Sciatic nerve (tissue), 2 donors: ENCODE data around the gene NADK2. TPM values are rescaled to one million over a fixed set of nuclear protein-coding genes. Genes with fewer than 3 reads are reported as not detected.

ENCODE experiments used
- ATAC-seq: fragments of 200-7000 bp; cut with Tn5 transposase; one replicate; pipeline ENCODE4 v1.9.1; 2020; ENCODE audit warnings: mild to moderate bottlenecking, moderate library complexity
- DNase-seq: peaks from one replicate; pipeline ENCODE4 v3.0.0-alpha.2; 2020; ENCODE audit warnings: low spot score
- intact Hi-C: fragments of 100-400 bp; cut with DNase I; formaldehyde crosslinking; loops from one replicate; pipeline ENCODE4 v1.14.2; 2022
- total RNA-seq: library from RNA; stranded (reverse); fragmentation: NEBNext Ultra II Directional; extraction: Animal tissue kit (Norgen Biotek cat#: 25700); gene quantifications from one replicate; pipeline ENCODE4 v1.2.1, GENCODE V29; 2021
- donor health status: DM: no; HTN: no; CAD: no.
- donor health status: DM: no; HTN: no; CAD: no.

The NADK2 gene
- total RNA-seq, 1 donor from 2014 or later, result 39.9 TPM

DNA sequence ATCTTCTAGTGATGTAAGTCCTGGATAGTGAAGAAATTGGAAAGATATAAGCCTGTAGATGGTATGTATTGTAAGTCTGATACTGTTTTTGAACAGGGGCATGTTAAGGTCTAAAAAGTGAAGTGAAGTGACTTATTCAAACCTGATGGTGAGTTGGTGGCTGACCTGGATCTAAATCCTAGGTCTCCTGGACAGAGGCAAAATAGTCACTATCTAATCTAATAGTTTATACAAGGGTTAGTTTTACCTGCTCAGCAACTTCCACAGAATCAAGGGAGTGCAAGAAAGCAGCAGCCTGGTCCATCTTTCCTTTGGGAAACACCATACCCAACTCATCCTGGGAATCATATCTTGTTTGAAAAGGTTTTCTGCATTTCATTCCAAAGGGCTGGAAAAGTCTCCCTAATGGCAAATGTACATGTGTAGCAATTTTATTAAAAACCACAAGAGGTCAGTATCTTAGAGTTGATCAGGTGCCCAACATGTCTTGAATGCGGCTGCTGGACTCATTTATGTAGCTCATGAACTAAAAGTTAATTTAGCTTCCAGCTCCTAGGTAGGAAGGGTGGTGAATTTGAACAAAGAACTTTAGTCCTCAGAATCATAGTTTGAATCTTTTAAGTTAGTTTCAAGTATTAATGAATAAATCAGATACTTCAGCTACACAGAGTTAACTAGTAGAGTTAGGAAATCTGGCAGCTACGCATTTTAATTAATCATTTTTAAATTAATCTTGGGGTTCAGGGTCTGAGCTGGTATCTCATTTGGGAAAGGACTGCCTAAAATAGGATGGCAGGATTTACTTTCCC lies 63.8 kb downstream of the NADK2 start:
- no peak for DNase-seq
- ATAC-seq, result no peak
- intact Hi-C loops, result no loop called here

DNA sequence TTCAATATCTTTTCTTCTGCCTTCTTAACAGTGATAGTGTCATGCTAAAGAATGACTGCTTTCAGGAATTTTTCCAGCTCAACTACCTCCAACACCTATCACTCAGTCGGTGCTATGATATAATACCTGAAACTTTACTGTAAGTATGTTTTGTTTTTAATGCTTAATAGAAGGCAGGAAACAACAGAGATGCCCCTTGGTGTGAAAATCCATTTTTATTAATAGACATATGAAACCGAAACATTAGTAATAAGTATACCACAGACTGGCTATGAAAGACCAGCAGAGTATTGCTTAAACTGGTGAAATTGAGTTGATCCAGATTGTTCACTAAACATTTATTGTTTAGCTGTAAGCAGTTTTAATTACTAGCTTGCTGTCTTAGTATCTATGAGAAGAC lies 64.6 kb downstream of the NADK2 start:
- no peak for DNase-seq
- no peak for ATAC-seq
- intact Hi-C loops, result no loop called here

DNA sequence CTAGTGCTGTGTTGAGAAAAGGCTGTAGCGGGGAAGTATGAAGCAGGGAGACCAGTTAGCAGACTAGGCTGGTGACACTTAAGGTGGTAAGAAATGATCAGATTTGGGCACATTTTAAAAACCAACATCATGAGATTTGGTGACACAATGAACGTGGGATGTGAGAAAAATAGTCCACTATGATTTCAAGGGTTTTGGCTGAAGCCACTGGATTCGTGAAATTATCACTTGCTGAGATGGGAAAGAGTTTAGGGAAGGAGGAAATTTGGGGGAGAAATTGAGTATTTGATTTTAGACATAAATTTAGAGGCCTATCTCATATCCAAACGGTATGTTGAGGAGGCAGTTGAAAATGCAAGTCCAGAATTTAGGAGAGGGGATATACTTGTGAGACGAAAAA lies 66.7 kb downstream of the NADK2 start:
- no peak for DNase-seq
- intact Hi-C loops, result no loop called here
- no peak for ATAC-seq

DNA sequence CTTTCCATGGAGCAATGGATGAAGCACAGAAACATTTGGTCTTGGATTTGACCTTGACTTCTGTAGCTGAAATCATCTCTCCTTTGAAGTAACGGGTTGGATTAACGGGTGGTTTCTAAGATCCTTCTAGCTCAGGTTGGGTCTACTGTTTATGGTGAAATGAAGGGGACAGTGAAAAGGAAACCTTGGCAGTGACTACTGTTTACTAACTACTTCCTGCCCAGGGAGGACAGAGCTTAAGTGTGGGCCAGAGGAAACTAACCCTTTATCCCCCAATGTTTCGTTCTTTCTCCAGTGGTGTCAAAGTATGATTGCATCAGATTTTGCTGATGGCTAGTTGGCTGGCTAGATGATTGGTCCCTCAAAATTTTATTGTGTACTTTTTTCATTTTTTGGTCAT lies 67.6 kb downstream of the NADK2 start:
- DNase-seq, result no peak
- ATAC-seq, result no peak
- intact Hi-C loops, result no loop called here

DNA sequence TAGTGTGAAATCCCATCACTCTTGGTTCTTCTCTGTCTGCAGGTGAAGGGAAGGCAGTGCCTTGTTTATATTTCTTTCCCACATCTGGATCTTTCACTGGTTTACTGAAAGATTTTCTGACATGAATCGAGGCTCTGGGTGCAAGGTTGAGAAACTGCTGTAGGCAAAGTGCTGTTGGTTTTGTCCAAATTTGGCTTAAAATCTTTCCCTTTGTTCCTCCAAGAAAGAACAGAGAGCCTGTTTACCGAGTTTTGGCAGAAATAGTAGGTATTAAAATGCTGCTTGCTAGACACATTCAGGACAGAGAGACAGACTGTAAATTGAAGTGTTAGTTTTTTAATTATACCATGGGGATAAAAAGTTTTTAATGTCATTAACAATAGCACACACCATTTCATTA lies 68.3 kb downstream of the NADK2 start:
- no peak for ATAC-seq
- DNase-seq, result no peak
- intact Hi-C loops, result no loop called here

DNA sequence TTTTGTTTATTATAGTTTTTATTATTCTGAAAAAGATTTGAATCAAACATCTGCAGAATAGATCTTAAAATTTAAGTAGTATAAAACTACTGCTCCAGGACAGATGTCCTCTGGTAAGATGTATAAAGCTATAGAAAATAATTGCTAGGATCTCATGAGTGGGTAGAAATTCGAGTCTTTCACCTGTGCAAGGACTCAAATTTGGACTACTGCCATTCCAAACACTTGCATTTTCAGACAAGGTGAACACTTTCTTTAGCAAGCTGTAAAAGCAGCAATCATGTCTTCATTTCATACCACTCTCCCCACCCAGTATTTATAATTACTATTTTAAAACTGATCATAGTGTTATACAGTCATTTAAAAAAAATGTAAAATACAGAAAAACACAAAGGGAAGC lies 69.1 kb downstream of the NADK2 start:
- no peak for DNase-seq
- intact Hi-C loops, result no loop called here
- ATAC-seq, result no peak

DNA sequence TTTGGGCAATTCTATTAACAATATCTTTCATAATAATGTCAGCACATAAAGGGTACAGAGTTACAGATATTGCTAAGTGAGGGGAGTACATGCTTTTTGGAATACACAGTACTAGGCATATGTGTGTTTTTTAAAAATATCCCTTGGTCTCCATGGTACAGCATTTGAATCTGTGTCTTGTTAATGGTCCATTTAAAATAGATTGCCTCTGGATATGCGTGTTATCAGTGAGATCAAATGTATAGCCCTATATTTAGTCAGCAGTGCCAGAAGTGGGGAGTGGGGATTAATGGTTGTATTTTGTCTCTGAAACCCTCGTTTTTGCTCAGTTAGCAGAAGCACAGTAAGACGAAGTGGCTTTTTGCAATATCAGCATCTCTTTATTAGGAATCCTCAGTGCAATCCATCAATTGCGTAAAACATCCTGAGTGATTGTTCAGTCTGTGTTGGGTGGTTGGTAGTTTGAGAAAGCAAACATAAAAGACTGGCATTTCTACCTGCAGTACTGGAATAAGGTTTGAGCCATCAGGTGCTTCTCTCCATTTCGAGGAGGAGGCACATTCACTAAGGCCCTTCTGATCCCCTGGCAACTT lies 70.8 kb downstream of the NADK2 start:
- no peak for DNase-seq
- no peak for ATAC-seq
- intact Hi-C loops, result no loop called here

DNA sequence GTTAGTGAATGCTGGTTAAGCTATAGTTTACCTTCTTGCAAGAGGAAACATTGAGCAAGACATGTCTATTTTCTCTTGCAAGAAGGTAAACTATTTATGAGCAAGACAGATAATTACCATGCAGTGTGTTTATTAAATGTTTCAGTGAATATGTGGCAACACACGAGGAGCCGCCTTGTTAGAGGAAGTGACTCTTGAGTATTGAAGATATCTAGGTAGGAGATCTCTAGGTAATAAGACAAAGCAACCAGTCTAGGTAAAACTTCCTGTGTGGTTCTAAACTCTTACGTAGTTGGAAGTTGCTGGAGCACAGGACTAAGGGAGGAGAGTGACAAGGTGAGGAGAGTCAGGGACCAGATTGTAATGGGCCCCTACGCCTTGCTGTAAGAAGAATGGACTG lies 73.0 kb downstream of the NADK2 start:
- ATAC-seq (no peak), DNase-seq (no peak)
- intact Hi-C loops, result no loop called here

DNA sequence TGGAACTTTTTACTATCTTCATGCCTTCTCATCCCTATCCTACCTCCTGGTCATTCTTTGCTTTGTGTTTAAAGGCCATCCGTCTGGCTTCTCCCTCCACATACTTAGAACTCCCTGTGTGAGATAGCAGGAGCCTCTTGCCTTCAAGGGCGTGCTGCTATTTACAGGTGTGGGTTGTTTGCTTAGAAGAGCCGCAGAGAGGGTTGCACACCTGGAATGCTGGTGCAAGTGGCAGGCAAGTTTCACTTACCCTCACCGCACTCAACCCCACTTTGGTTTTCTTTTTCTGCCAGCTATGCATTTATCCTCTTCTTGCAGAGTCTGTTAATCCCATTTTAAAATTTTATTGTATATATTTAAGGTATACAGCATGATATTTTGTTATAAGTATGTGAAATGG lies 77.3 kb downstream of the NADK2 start:
- intact Hi-C loops, result no loop called here
- DNase-seq (no peak), ATAC-seq (no peak)

DNA sequence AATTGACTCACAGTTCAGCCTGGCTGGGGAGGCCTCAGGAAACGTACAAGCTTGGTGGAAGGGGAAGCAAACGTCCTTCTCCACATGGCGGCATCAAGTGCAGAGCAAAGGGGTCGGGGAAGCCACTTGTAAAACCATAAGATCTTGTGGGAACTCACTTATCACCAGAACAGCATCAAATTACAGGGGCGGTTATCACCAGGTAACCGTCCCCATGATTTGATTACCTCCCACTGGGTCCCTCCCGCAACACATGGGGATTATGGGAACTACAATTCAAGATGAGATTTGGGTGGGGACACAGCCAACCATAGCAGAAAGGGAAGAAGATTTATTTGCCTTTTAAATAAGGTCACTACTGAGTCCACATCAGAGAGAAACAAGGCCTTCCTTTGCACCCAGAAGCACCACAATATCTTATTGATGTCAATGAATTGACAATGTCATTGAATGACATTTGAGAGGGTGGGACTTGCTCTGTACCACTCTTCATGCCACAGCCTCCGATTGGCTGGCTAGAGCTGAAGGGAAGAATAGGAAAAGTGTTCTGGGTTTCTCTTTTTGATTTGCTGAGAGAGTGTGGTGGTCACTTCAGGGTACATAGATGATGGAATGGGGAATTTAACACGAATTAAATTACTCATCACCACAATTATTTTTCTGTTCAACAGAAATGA lies 78.8 kb downstream of the NADK2 start:
- intact Hi-C loops, result no loop called here
- ATAC-seq, result no peak
- DNase-seq, result no peak

DNA sequence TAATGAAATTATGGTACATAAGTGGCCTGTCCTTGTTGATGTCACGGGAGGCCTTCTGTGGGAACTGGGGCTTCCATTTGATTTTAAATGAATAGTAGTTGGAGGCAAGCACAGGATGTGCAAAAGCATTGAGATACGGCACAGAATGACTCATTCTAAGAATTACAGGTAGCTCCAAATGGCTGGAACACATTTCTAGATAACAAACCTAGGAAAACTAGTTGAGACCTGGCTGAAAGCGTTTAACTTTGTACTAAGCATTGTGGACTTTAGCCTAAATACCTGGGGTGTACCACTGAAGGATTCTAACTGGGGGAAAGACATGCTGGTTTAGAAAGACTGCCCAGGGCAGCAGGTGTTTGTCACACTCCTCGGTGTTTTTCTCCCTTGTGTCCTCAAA lies 80.4 kb downstream of the NADK2 start:
- DNase-seq (no peak), ATAC-seq (no peak)
- intact Hi-C loops, result no loop called here

DNA sequence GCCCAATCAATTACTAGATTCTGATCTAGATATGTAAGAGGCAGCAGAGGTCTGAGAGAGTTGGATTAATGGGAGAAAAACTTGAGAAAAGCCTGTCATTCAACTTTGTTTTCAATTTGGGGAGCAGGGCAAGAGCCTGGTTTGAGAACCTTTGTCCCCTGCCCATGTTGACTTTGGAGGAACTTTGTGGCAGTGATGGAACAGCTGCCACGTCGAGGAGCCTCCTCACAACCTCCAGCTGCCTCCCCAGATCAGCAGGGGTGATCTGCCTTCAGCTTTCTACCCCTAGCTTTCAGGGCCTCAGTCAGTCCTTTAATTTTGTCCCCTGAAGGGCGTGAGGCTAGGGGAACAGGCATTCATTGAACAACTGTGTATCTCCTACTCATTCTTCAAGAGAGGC lies 81.1 kb downstream of the NADK2 start:
- intact Hi-C loops, result no loop called here
- ATAC-seq, result no peak
- DNase-seq, result no peak

DNA sequence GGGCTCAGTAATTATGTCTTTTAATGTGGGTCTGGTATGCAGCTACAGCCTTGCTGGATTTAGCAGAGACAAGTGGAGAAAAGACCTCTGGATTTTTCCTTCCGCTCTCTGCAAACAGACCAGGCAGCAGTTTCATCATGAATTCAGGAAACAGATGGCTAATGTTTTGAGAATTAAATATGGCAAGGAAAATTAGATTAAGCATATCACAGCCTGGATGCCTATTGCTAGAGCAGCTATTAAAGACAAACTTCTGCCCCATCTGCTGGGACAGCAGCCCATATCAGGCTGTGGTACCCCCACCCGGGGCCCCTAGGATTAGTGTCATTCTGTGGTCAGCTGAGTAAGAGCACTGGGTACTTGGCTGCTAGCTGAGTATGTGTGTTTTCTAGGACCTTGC lies 83.6 kb downstream of the NADK2 start:
- no peak for DNase-seq
- ATAC-seq, result peak; percentile 73
- intact Hi-C loops, result no loop called here

DNA sequence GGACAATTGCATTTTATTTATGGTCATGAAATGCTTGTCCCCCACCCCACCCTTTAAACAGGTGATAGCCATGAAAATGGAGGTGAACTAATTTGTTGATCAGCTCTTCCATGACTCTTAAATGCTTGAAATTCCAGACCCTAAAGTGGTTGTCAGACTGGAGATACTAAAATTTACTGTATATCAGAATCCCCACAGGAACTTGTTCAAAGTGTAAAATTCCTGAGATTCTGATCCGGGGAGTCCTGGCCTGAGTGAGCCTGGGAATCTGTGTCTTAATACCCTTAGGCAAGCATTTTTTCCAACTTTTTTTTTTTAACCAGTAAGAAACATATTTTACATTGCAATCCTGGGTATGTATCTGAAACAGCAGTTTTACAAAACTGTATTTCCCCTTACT lies 85.1 kb downstream of the NADK2 start:
- DNase-seq (no peak), ATAC-seq (no peak)
- intact Hi-C loops, result loop anchor here (1.0 kb wide), 1 partner anchor 11 kb away; no protein-coding TSS in a partner anchor

DNA sequence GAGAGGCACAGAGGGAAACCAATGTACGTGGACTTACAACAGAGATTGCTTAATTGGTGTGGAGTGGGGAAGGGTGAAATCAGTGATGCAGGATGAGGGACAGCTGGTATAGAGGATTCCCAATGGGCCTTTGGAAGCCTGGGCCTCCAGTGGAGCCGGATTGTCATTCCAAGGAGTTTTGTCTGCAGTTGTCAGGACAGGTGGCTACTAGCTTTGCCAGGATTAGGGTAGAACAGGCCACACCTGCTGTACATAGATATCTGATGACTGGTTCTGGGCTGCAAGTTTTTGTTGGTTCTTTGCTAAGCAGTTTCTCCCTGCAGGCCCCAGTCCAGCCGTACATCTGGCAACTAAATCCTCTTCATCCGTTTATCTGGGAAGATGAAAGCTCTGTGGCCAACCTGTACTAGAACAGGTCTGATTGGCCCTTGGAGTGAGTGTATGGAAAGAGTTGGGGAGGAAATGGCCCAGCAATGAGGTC lies 85.6 kb downstream of the NADK2 start:
- intact Hi-C loops, result no loop called here
- DNase-seq, result no peak
- no peak for ATAC-seq

DNA sequence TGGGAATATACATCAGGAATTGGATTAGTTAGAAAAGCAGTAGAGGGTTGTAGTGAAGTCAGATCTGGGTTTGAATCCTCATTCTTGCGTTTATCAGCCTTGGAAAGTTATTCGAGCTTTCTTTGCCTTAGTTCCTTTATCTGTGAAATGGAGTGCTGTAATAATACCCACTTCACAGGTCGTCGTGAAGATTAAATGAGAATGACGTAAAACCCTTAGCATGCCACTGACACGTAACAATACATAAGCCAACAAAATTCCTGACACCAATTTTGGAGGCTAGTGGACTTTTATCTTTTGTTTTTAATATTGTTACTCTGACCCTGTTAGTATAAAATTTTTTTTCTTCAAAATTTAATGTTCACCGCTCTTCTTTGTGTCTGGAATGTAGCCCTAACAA lies 86.4 kb downstream of the NADK2 start:
- intact Hi-C loops, result no loop called here
- DNase-seq, result no peak
- no peak for ATAC-seq

DNA sequence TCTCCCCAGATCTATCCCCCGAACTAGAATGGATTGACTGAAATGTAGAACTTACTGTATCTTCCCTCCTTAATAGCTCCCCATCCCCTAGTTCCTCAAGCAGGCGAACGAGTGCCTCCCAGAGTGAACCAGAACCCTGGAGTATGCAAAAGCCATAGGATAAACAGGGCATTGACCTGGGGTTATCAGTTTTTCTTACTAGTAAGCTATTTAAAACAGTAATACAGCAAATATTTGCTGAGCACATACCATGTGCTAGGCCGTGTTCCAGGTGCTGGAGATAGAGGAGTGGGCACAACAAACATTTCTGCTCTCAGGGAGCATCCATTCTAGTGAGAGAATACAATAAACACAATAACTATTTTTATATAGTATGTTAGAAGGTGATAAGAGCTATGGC lies 88.0 kb downstream of the NADK2 start:
- intact Hi-C loops, result no loop called here
- ATAC-seq (no peak), DNase-seq (no peak)

DNA sequence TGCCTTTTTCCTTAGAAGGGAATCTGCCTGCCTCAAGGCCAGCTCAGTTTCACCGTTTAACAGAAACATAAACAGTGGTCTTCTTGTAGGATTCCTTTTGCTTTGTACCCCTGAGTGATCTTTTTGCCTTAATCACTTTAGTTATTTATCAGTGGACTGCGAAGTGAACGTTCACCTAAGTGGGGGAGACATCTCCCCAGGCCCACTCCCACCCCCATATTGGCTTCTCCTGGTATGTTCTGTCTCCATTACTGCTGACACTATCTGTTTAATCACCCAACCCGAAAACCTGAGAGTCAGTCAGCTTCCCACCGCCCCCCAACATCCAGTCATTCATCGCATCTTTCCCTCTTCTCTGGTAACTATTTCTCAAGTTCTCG lies 88.4 kb downstream of the NADK2 start:
- intact Hi-C loops, result no loop called here
- DNase-seq (no peak), ATAC-seq (no peak)

DNA sequence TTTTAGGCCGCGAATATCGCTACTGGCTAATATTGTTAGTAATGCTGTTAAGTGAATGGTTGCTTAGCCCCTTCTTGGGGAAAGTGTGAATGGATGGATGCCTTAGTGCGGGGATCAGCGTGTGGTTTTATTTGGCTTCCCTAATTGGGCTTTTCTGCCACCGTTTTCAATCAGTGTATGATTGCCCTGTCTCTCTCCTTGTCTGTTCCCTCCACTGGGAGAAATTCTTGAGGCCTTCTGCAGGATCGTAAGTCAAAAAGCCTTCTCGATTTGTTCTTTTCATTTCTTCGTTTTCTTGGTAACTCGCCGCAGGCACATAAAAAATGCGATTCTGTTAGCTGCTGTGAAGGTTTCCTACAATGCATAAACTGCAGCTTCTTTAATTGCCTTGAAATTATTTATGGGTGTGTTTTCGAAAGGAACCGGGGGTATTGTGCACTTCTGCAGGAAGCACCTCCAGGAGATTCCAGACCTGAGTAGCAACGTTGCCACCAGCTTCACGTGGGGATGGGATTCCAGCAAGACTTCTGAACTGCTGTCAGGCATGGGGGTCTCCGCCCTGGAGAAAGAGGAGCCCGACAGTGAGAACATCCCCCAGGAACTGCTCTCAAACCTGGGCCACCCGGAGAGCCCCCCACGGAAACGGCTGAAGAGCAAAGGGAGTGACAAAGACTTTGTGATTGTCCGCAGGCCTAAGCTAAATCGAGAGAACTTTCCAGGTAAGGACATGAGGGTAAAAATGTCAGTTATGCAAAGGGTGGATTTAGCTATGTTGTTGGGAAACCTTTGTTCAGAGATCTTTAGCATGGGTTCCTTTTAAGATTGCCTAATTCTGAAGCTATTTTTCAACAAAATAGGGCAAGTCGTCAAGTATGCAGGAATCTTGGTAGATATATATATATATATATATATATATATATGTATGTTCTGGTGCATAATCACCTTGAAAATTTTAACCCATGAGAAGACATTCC lies 89.1 kb downstream of the NADK2 start:
- DNase-seq (no peak), ATAC-seq (peak; percentile 22)
- intact Hi-C loops, result no loop called here
